Liver (tissue), 9 donors: ENCODE results near the gene B4GALT6. TPM values are rescaled to one million over a fixed set of nuclear protein-coding genes. Genes with fewer than 3 reads are reported as not detected.

Experiments used
- DNase-seq: peaks from one replicate; pipeline ENCODE4 v3.0.0-alpha.2; 2017; ENCODE audit warnings: low spot score
- H3K27ac ChIP-seq, 2 donors: one replicate each; pipeline ENCODE4 v1.7.0; 2013; ENCODE audit warnings: inconsistent platforms in 2 of 2, low read length in 2 of 2, control low read depth in 1 of 2, low read depth in 1 of 2, mild to moderate bottlenecking in 1 of 2
- H3K27me3 ChIP-seq, 4 donors: one replicate each; pipeline versions ENCODE4 v1.6.1 to v1.7.0; 2013; ENCODE audit warnings: low read length in 3 of 4, inconsistent platforms in 1 of 4, mild to moderate bottlenecking in 1 of 4, moderate library complexity in 1 of 4; ENCODE audit not compliant: control insufficient read depth in 4 of 4, insufficient read depth in 4 of 4
- H3K36me3 ChIP-seq, 4 donors: one replicate each; pipeline versions ENCODE4 v1.6.1 to v1.7.0; 2013; ENCODE audit warnings: low read length in 3 of 4, mild to moderate bottlenecking in 3 of 4, low read depth in 1 of 4, moderate library complexity in 1 of 4; ENCODE audit not compliant: control insufficient read depth in 4 of 4, insufficient read depth in 3 of 4
- H3K4me1 ChIP-seq, 4 donors: one replicate each; pipeline versions ENCODE4 v1.6.1 to v1.7.0; 2013; ENCODE audit warnings: low read length in 3 of 4, mild to moderate bottlenecking in 3 of 4, moderate library complexity in 1 of 4; ENCODE audit not compliant: control insufficient read depth in 4 of 4, insufficient read depth in 4 of 4
- H3K4me3 ChIP-seq, 3 donors: one replicate each; pipeline versions ENCODE4 v1.6.1 to v1.7.0; 2013; ENCODE audit warnings: low read length in 3 of 3, control low read depth in 1 of 3, low read depth in 1 of 3, mild to moderate bottlenecking in 1 of 3
- H3K9ac ChIP-seq, 2 donors: one replicate each; pipeline ENCODE4 v1.7.0; 2013; ENCODE audit warnings: low read length in 2 of 2, mild to moderate bottlenecking in 2 of 2, moderate library complexity in 2 of 2, control low read depth in 1 of 2, low read depth in 1 of 2
- H3K9me3 ChIP-seq, 4 donors: one replicate each; pipeline versions ENCODE4 v1.6.1 to v1.7.0; 2013; ENCODE audit warnings: low read length in 3 of 4; ENCODE audit not compliant: control insufficient read depth in 4 of 4
- CTCF ChIP-seq: fragments of 150-350 bp; IDR thresholded peaks from 2 replicates; pipeline ENCODE4 v1.5.1; 2017; ENCODE audit warnings: improper control_type of control experiment, low read depth, low read length; ENCODE audit not compliant: missing input control
- EGR1 ChIP-seq, 2 donors: IDR thresholded peaks; 2 replicates each; pipeline ENCODE4 v1.6.1; 2016 to 2018; ENCODE audit warnings: antibody characterized with exemption in 2 of 2, low read depth in 2 of 2
- FOXA1 ChIP-seq: IDR thresholded peaks from 2 replicates; pipeline ENCODE4 v1.6.1; 2016; ENCODE audit warnings: antibody characterized with exemption
- FOXA2 ChIP-seq: IDR thresholded peaks from 2 replicates; pipeline ENCODE4 v1.6.1; 2016; ENCODE audit warnings: antibody characterized with exemption
- HNF4A ChIP-seq, 2 donors: conservative IDR thresholded peaks; 2 replicates each; pipeline ENCODE4 v1.6.1; 2016; ENCODE audit warnings: antibody characterized with exemption in 2 of 2, mild to moderate bottlenecking in 2 of 2
- HNF4G ChIP-seq: IDR thresholded peaks from 2 replicates; pipeline ENCODE4 v1.6.1; 2016; ENCODE audit warnings: antibody characterized with exemption
- JUND ChIP-seq, 2 donors: IDR thresholded peaks; 2 replicates each; pipeline ENCODE4 v1.6.1; 2016; ENCODE audit warnings: antibody characterized with exemption in 2 of 2
- MAX ChIP-seq: IDR thresholded peaks from 2 replicates; pipeline ENCODE4 v1.6.1; 2016; ENCODE audit warnings: antibody characterized with exemption
- NR2F2 ChIP-seq: IDR thresholded peaks from 2 replicates; pipeline ENCODE4 v1.6.1; 2016; ENCODE audit warnings: antibody characterized with exemption
- RAD21 ChIP-seq, 2 donors: IDR thresholded peaks; 2 replicates each; pipeline ENCODE4 v1.6.1; 2016; ENCODE audit warnings: antibody characterized with exemption in 2 of 2, mild to moderate bottlenecking in 2 of 2
- RXRA ChIP-seq, 2 donors: IDR thresholded peaks; 2 replicates each; pipeline ENCODE4 v1.6.1; 2017 to 2018; ENCODE audit warnings: antibody characterized with exemption in 2 of 2, mild to moderate bottlenecking in 1 of 2
- TAF1 ChIP-seq: conservative IDR thresholded peaks from 2 replicates; pipeline ENCODE4 v1.6.1; 2016; ENCODE audit warnings: antibody characterized with exemption, mild to moderate bottlenecking
- YY1 ChIP-seq: IDR thresholded peaks from 2 replicates; pipeline ENCODE4 v1.6.1; 2016; ENCODE audit warnings: antibody characterized with exemption, mild to moderate bottlenecking
- WGBS: extraction: QIAGEN DNeasy Blood & Tissue Kit; methylation state at CpG from one replicate; pipeline ENCODE4 v1.1.7; 2013; 5-methylcytosine and 5-hydroxymethylcytosine counted together
- polyA plus RNA-seq, 2 donors: library from polyadenylated mRNA; stranded (reverse) in 1 of 2; unstranded in 1 of 2; fragments of 200-250 nt in 1 of 2; fragments of >200 nt in 1 of 2; fragmentation: Nextera tagmentation in 1 of 2; extraction: Ambion mirVana in 1 of 2; gene quantifications; one replicate each; pipeline versions ENCODE4 v1.2.1 to v1.2.3, GENCODE V29; 2013 to 2015
- total RNA-seq, 2 donors: library from RNA; depleted of rRNA; stranded (reverse); fragments of >200 nt; gene quantifications; one replicate each; pipeline ENCODE4 v1.2.3, GENCODE V29; 2014
- TF ChIP-seq, protein P1 (sequence below): IDR thresholded peaks from 2 replicates; pipeline ENCODE4 v1.6.1; 2016; ENCODE audit warnings: antibody characterized with exemption
- TF ChIP-seq, protein P2 (sequence below): IDR thresholded peaks from 2 replicates; pipeline ENCODE4 v1.6.1; 2016; ENCODE audit warnings: antibody characterized with exemption, mild to moderate bottlenecking
- TF ChIP-seq, protein P3 (sequence below): IDR thresholded peaks from 2 replicates; pipeline ENCODE4 v1.6.1; 2016; ENCODE audit warnings: antibody characterized with exemption
- donor health status: healthy.
- donor health status: healthy.
- donor health status: healthy.
- donor health status: healthy.
- donor health status: healthy.

Gene B4GALT6
- total and polyA plus RNA-seq, 4 donors: 0.48 to 4.2 (median 0.61) TPM

DNA sequence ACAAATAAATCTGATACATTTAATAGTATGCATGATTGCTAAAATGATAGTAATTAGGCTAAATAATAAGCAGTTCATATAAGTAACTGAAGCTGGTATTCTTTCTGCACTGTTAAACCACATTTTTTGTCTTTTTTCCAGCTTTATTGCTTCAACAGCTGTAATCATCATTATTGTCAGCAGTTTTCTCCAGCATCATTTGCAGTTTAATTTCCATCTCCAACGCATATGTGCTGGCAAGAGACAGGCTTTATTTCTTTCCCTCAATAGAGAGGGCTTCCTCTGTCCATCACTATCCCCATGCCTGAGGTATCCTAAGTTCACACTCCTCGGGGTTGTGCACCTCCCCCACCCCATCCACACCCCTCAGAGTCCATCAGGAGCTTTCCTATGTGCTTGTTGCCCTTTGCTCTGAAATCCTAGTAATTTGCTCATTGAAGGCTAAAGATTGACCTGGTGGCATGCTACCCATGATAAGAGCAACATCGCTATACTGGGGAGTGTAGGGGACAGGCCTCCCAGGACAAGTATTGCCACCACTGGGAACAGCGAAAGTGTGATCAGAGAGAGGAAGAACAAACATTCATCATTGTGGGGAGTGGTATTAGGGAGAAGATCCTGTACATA is 37.1 kb downstream of the B4GALT6 start:
- no peak for DNase-seq
- H3K36me3 ChIP-seq: no peaks in the 10 kb centered on the region
- 62% methylated on average over 4 of the region's 4 CpGs for WGBS
- no peaks in the 10 kb centered on the region for H3K9me3 ChIP-seq
- H3K27ac ChIP-seq: no peak overlapping the region
- H3K4me3 ChIP-seq: no peak overlapping the region
- no peaks in the 10 kb centered on the region for H3K4me1 ChIP-seq
- H3K27me3 ChIP-seq: no peaks in the 10 kb centered on the region
- H3K9ac ChIP-seq: no peak overlapping the region
- TF ChIP-seq CTCF (no peak), JUND (IDR thresholded peaks at IDR 0.05) (no peak), RXRA (IDR thresholded peaks at IDR 0.05) (no peak), HNF4A (conservative IDR thresholded peaks at IDR 0.05) (no peak), MAX (no peak)
- TF ChIP-seq, protein P1, sequence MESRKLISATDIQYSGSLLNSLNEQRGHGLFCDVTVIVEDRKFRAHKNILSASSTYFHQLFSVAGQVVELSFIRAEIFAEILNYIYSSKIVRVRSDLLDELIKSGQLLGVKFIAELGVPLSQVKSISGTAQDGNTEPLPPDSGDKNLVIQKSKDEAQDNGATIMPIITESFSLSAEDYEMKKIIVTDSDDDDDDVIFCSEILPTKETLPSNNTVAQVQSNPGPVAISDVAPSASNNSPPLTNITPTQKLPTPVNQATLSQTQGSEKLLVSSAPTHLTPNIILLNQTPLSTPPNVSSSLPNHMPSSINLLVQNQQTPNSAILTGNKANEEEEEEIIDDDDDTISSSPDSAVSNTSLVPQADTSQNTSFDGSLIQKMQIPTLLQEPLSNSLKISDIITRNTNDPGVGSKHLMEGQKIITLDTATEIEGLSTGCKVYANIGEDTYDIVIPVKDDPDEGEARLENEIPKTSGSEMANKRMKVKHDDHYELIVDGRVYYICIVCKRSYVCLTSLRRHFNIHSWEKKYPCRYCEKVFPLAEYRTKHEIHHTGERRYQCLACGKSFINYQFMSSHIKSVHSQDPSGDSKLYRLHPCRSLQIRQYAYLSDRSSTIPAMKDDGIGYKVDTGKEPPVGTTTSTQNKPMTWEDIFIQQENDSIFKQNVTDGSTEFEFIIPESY: no peak
- TF ChIP-seq, protein P2, sequence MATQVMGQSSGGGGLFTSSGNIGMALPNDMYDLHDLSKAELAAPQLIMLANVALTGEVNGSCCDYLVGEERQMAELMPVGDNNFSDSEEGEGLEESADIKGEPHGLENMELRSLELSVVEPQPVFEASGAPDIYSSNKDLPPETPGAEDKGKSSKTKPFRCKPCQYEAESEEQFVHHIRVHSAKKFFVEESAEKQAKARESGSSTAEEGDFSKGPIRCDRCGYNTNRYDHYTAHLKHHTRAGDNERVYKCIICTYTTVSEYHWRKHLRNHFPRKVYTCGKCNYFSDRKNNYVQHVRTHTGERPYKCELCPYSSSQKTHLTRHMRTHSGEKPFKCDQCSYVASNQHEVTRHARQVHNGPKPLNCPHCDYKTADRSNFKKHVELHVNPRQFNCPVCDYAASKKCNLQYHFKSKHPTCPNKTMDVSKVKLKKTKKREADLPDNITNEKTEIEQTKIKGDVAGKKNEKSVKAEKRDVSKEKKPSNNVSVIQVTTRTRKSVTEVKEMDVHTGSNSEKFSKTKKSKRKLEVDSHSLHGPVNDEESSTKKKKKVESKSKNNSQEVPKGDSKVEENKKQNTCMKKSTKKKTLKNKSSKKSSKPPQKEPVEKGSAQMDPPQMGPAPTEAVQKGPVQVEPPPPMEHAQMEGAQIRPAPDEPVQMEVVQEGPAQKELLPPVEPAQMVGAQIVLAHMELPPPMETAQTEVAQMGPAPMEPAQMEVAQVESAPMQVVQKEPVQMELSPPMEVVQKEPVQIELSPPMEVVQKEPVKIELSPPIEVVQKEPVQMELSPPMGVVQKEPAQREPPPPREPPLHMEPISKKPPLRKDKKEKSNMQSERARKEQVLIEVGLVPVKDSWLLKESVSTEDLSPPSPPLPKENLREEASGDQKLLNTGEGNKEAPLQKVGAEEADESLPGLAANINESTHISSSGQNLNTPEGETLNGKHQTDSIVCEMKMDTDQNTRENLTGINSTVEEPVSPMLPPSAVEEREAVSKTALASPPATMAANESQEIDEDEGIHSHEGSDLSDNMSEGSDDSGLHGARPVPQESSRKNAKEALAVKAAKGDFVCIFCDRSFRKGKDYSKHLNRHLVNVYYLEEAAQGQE: no peak

- Histone ChIP-seq H3K27me3 (no peaks in the 10 kb centered on the region), H3K9me3 (no peaks in the 10 kb centered on the region), H3K9ac (no peak overlapping the region), H3K4me3 (no peak overlapping the region), H3K4me1 (no peaks in the 10 kb centered on the region), H3K27ac (no peak overlapping the region), H3K36me3 (no peaks in the 10 kb centered on the region)
- DNase-seq: no peak
- WGBS: 85% methylated on average over 7 of the region's 7 CpGs
- TF ChIP-seq CTCF (no peak), FOXA1 (no peak), FOXA2 (no peak), EGR1 (IDR thresholded peaks at IDR 0.05; ENCODE audit: low read depth in 2 of 2) (no peak), HNF4G (no peak), TAF1 (no peak), RAD21 (IDR thresholded peaks at IDR 0.05) (no peak), YY1 (no peak), JUND (IDR thresholded peaks at IDR 0.05) (no peak), NR2F2 (no peak), HNF4A (conservative IDR thresholded peaks at IDR 0.05) (no peak)
- TF ChIP-seq, protein P3, sequence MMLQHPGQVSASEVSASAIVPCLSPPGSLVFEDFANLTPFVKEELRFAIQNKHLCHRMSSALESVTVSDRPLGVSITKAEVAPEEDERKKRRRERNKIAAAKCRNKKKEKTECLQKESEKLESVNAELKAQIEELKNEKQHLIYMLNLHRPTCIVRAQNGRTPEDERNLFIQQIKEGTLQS: no peak
- TF ChIP-seq, protein P2: no peak
These were observed 37.9 kb downstream of the B4GALT6 start for GRCh38 chr18:31646332-31647126.
